Activated CD8-positive, alpha-beta memory T cell treated with anti-CD3 and anti-CD28 coated beads for 36 hours (primary cell): ENCODE measurements around the gene ATN1. TPM values are rescaled to one million over a fixed set of nuclear protein-coding genes. Genes with fewer than 3 reads are reported as not detected.

Experiments used
- CTCF ChIA-PET: fragments of 350-600 bp; sonication (Branson Sonifier 250); formaldehyde crosslinking; loops from one replicate; lab custom pipeline; 2021; ENCODE audit warnings: antibody characterized with exemption; lab: Charles Lee
- POLR2A ChIA-PET: fragments of 350-600 bp; sonication (Branson Sonifier 250); formaldehyde crosslinking; loops from one replicate; lab custom pipeline; 2021; ENCODE audit warnings: antibody characterized with exemption; lab: Charles Lee
- total RNA-seq, 2 experiments: library from RNA; stranded (reverse); gene quantifications; one replicate each; pipeline ENCODE4 v1.2.3, GENCODE V29; 2021

Gene ATN1
- 10 to 100 TPM; 44.1 to 44.3 TPM for total RNA-seq

GRCh38 chr12:6927379-6928021 is at the start of gene ATN1:
Gene ATN1, plus strand, starts transcription at chr12:6927959. Its CDS starts 6,043 bp downstream, at chr12:6934002.
- ChIA-PET POLR2A (interaction anchor here (0.6 to 5.4 kb wide), 8 partner anchors 10 to 109 kb away, joined by 3 to 32 read pairs (median 5); partner anchors contain the start of genes C12orf57, ENO2, RNU7-1 and SPSB2), CTCF (interaction anchor here (1.1 kb wide), 1 partner anchor 20 kb away, joined by 3 read pairs; no protein-coding TSS in a partner anchor)

- ChIA-PET CTCF (interaction anchor here (1.2 to 4.8 kb wide), 2 partner anchors 12 to 13 kb away, joined by 3 to 21 read pairs; partner anchors contain the start of gene TPI1), POLR2A (interaction anchor here (0.7 kb wide), 1 partner anchor 57 kb away, joined by 3 read pairs; no protein-coding TSS in a partner anchor)
Measured at GRCh38 chr12:6879824-6880223, 47.9 kb upstream of the ATN1 start.

GRCh38 chr12:6883252-6883651 is 44.5 kb upstream of the ATN1 start:
- ChIA-PET CTCF (interaction anchor here (1.0 to 4.8 kb wide), 2 partner anchors 8 to 11 kb away, joined by 3 to 21 read pairs; no protein-coding TSS in a partner anchor), POLR2A (interaction anchor here (1.0 kb wide), 1 partner anchor 11 kb away, joined by 3 read pairs; the partner anchor contains the start of gene SPSB2)

- POLR2A ChIA-PET: interaction anchor here (1.0 kb wide), 1 partner anchor 11 kb away, joined by 3 read pairs; the partner anchor contains the start of gene SPSB2
Measured at GRCh38 chr12:6883683-6884082, 44.1 kb upstream of the ATN1 start.

GRCh38 chr12:6884539-6884938 is 43.2 kb upstream of the ATN1 start:
- POLR2A ChIA-PET: no interaction called here

More at GRCh38 chr12:6883683-6884082, 44.1 kb upstream of the ATN1 start:
- CTCF ChIA-PET: no interaction called here

GRCh38 chr12:6886206-6886999 is 41.4 kb upstream of the ATN1 start:
- ChIA-PET CTCF (interaction anchor here (0.6 kb wide), 1 partner anchor 38 kb away, joined by 3 read pairs; no protein-coding TSS in a partner anchor), POLR2A (interaction anchor here (0.6 kb wide), 1 partner anchor 1050 kb away, joined by 3 read pairs; no protein-coding TSS in a partner anchor)

More at GRCh38 chr12:6884539-6884938, 43.2 kb upstream of the ATN1 start:
- CTCF ChIA-PET: no interaction called here

- ChIA-PET CTCF (interaction anchor here (0.6 kb wide), 1 partner anchor 39 kb away, joined by 3 read pairs; no protein-coding TSS in a partner anchor), POLR2A (no interaction called here)
Measured at GRCh38 chr12:6887460-6887859, 40.3 kb upstream of the ATN1 start.

- POLR2A ChIA-PET: no interaction called here
- CTCF ChIA-PET: no interaction called here
Measured at GRCh38 chr12:6888360-6888759, 39.4 kb upstream of the ATN1 start.

- POLR2A ChIA-PET: interaction anchor here (1.0 kb wide), 1 partner anchor 16 kb away, joined by 4 read pairs; the partner anchor contains the start of gene SPSB2
- CTCF ChIA-PET: interaction anchor here (1.2 kb wide), 1 partner anchor 16 kb away, joined by 4 read pairs; the partner anchor contains the start of gene SPSB2
Measured at GRCh38 chr12:6888794-6889193, 39.0 kb upstream of the ATN1 start.

- CTCF ChIA-PET: interaction anchor here (1.2 kb wide), 1 partner anchor 17 kb away, joined by 4 read pairs; the partner anchor contains the start of gene SPSB2
Measured at GRCh38 chr12:6889775-6890573, 37.8 kb upstream of the ATN1 start.

GRCh38 chr12:6890789-6891645 is 36.7 kb upstream of the ATN1 start:
- ChIA-PET CTCF (interaction anchor here (0.7 to 2.2 kb wide), 21 partner anchors 10 to 138 kb away, joined by 3 to 30 read pairs (median 4); partner anchors contain the start of genes CD4, CDCA3, ENO2 and MLF2), POLR2A (interaction anchor here (0.8 to 1.6 kb wide), 10 partner anchors 14 to 358 kb away, joined by 3 to 20 read pairs (median 6); partner anchors contain the start of genes C12orf57, CDCA3, COPS7A and ENO2)

More at GRCh38 chr12:6889775-6890573, 37.8 kb upstream of the ATN1 start:
- POLR2A ChIA-PET: interaction anchor here (1.0 kb wide), 1 partner anchor 17 kb away, joined by 4 read pairs; the partner anchor contains the start of gene SPSB2

GRCh38 chr12:6891646-6892001 is 36.1 kb upstream of the ATN1 start:
- CTCF ChIA-PET: interaction anchor here (0.7 to 2.2 kb wide), 20 partner anchors 11 to 139 kb away, joined by 3 to 30 read pairs (median 4); partner anchors contain the start of genes CD4, CDCA3, ENO2 and MLF2
- POLR2A ChIA-PET: interaction anchor here (0.8 to 1.6 kb wide), 9 partner anchors 14 to 359 kb away, joined by 3 to 20 read pairs (median 7); partner anchors contain the start of genes C12orf57, CDCA3, COPS7A and ENO2

GRCh38 chr12:6892683-6893082 is 35.1 kb upstream of the ATN1 start:
- POLR2A ChIA-PET: interaction anchor here (0.7 kb wide), 1 partner anchor 9 kb away, joined by 5 read pairs; no protein-coding TSS in a partner anchor
- CTCF ChIA-PET: interaction anchor here (1.4 to 2.2 kb wide), 3 partner anchors 12 to 31 kb away, joined by 4 to 21 read pairs (median 17); no protein-coding TSS in a partner anchor

- ChIA-PET CTCF (interaction anchor here (1.1 kb wide), 1 partner anchor 22 kb away, joined by 4 read pairs; no protein-coding TSS in a partner anchor), POLR2A (no interaction called here)
Measured at GRCh38 chr12:6894321-6894720, 33.4 kb upstream of the ATN1 start.

- CTCF ChIA-PET: no interaction called here
- POLR2A ChIA-PET: no interaction called here
Measured at GRCh38 chr12:6896846-6897435, 30.8 kb upstream of the ATN1 start.

- POLR2A ChIA-PET: no interaction called here
- CTCF ChIA-PET: interaction anchor here (0.6 to 1.2 kb wide), 2 partner anchors 27 to 36 kb away, joined by 3 read pairs; partner anchors contain the start of gene SPSB2
Measured at GRCh38 chr12:6899427-6899826, 28.3 kb upstream of the ATN1 start.
